Activated naive CD8-positive, alpha-beta T cell treated with anti-CD3 and anti-CD28 coated beads, Interleukin-2, amount 10 ng/mL, durations not matched to agents 7 days and 5 days (primary cell): ENCODE data around the gene CCPG1. TPM values are rescaled to one million over a fixed set of nuclear protein-coding genes. Genes with fewer than 3 reads are reported as not detected.

ENCODE experiments used
- ATAC-seq: fragments of 150-1000 bp; cut with Tn5 transposase; one replicate; pipeline ENCODE4 v1.10.0; 2021; ENCODE audit warnings: low read depth, moderate library complexity
- POLR2A ChIA-PET: fragments of 350-600 bp; sonication (Branson Sonifier 250); formaldehyde crosslinking; loops from one replicate; lab custom pipeline; 2021; ENCODE audit warnings: antibody characterized with exemption; lab: Charles Lee
- DNase-seq: peaks from one replicate; pipeline ENCODE4 v3.0.0; 2021
- H3K27ac Mint-ChIP-seq: one replicate; pipeline ENCODE4 v1.8.0; 2022; ENCODE audit warnings: mild to moderate bottlenecking, mixed read lengths
- H3K27me3 Mint-ChIP-seq: one replicate; pipeline ENCODE4 v1.8.0; 2022; ENCODE audit warnings: mild to moderate bottlenecking, moderate library complexity, mixed read lengths
- H3K36me3 Mint-ChIP-seq: one replicate; pipeline ENCODE4 v1.8.0; 2021; ENCODE audit warnings: mild to moderate bottlenecking, mixed read lengths
- H3K4me1 Mint-ChIP-seq: one replicate; pipeline ENCODE4 v1.8.0; 2021; ENCODE audit warnings: mixed read lengths
- H3K4me3 Mint-ChIP-seq: one replicate; pipeline ENCODE4 v1.8.0; 2022; ENCODE audit warnings: mild to moderate bottlenecking, moderate library complexity, mixed read lengths
- H3K9me3 Mint-ChIP-seq: one replicate; pipeline ENCODE4 v1.8.0; 2021; ENCODE audit warnings: mixed read lengths
- microRNA-seq: library from miRNA; unstranded; fragments of <30 nt; microRNA quantifications from one replicate; pipeline ENCODE4 v1.2.0, GENCODE V29; 2022
- total RNA-seq, 2 experiments: library from RNA; stranded (reverse); gene quantifications; one replicate each; pipeline ENCODE4 v1.2.3, GENCODE V29; 2021

CCPG1 gene
- total RNA-seq, 2 experiments from 2014 or later = 16.0 to 18.8 TPM

- Mint-ChIP-seq H3K27ac (no peak overlapping the region), H3K4me3 (no peak overlapping the region), H3K9me3 (no peaks in the 10 kb centered on the region), H3K4me1 (peaks cover 5% of the 10 kb centered on the region), H3K36me3 (peaks cover 22% of the 10 kb centered on the region), H3K27me3 (no peaks in the 10 kb centered on the region)
- DNase-seq = no peak
- no peak for ATAC-seq
- POLR2A ChIA-PET = no interaction called here
Measured at GRCh38 chr15:55327387-55327786, 80.8 kb downstream of the CCPG1 start.

GRCh38 chr15:55322467-55322866 is 85.7 kb downstream of the CCPG1 start:
- Mint-ChIP-seq H3K4me1 (peaks cover 21% of the 10 kb centered on the region), H3K27me3 (no peaks in the 10 kb centered on the region), H3K9me3 (no peaks in the 10 kb centered on the region), H3K36me3 (peaks cover 16% of the 10 kb centered on the region), H3K4me3 (no peak overlapping the region), H3K27ac (no peak overlapping the region)
- POLR2A ChIA-PET = no interaction called here
- DNase-seq (no peak), ATAC-seq (no peak)

DNA sequence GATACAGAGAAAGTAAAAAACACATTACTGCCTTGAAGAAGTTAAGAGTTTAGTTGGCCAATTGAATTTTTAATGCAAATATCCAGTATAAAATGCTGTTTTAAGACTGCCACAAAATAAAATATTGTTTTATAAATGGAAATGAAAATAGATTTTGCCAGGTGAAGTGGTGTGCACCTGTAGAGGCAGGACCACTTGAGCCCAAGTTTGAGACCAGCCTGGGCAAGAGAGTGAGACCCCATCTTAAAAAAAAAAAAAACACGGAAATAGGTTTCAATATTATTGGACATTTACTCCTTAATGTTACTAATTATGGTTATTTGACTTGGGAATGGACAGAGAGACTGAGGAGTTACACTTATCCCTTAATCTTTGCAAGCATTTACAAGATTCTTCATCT is 87.2 kb downstream of the CCPG1 start:
- H3K27ac Mint-ChIP-seq = no peak overlapping the region

DNA sequence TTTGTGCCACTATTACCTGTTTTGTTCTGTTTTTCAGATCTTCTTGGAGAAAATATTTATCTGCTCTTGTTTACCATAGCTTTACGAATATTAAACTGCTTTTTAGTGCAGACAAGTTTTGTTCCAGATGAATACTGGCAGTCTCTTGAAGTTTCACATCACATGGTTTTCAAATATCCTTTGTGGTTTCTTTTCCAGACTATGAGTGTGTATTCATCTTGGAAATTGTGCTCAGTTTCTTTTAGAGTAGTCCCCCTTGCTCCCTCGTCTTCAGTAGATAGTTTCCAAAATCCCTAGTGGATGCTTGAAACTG is 88.0 kb downstream of the CCPG1 start:
- no peaks in the 10 kb centered on the region for H3K9me3 Mint-ChIP-seq
- peaks cover 23% of the 10 kb centered on the region for H3K36me3 Mint-ChIP-seq
- POLR2A ChIA-PET = interaction anchor here (1.8 to 3.1 kb wide), 2 partner anchors 53 to 88 kb away, joined by 5 to 20 read pairs; partner anchors contain the start of genes CCPG1 and PIERCE2
- H3K27ac Mint-ChIP-seq = peak overlapping the region; percentile 9
- ATAC-seq = no peak
- H3K4me1 Mint-ChIP-seq = peaks cover 32% of the 10 kb centered on the region
- no peaks in the 10 kb centered on the region for H3K27me3 Mint-ChIP-seq
- peak overlapping the region; percentile 68 for H3K4me3 Mint-ChIP-seq
- no peak for DNase-seq

More for the DNA sequence above, 87.2 kb downstream of the CCPG1 start:
- H3K4me3 Mint-ChIP-seq = no peak overlapping the region
- no peak for DNase-seq
- POLR2A ChIA-PET = interaction anchor here (0.7 kb wide), 1 partner anchor 121 kb away, joined by 3 read pairs; no protein-coding TSS in a partner anchor
- no peaks in the 10 kb centered on the region for H3K27me3 Mint-ChIP-seq
- peaks cover 19% of the 10 kb centered on the region for H3K36me3 Mint-ChIP-seq
- no peak for ATAC-seq
- H3K4me1 Mint-ChIP-seq = peaks cover 25% of the 10 kb centered on the region
- H3K9me3 Mint-ChIP-seq = no peaks in the 10 kb centered on the region

DNA sequence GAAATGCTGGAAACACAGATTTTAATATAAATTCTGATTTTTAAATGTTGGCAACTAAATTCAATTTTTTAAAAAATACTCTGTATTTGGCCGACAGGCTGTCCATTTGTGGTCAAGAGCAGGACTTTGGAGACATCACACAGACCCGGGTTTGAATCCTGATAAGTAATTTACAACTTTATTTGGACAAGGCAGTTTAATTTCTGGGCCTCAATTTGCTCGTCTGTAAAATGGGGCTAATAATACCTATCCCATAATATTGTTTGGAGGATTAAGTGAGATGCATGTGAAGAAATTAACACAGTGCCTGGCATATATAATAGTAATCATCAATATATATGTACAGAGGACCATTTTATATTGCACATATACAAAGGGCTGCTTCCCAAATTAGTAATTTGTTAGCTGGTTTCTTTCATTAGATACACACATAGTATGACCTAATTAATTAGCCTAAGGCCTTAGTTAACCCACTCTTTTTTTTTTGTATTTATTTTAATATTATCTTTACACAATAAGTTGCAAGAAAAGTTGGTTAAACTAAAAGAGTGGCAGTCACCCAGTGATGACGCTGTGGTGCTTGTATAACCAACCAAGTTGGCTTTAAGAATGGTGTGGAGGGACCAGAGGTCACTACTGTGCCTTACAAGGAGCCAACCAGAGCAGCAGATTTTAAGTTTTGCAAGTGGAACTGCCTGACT is 88.5 kb downstream of the CCPG1 start:
- no peak for ATAC-seq
- H3K9me3 Mint-ChIP-seq = no peaks in the 10 kb centered on the region
- peaks cover 36% of the 10 kb centered on the region for H3K4me1 Mint-ChIP-seq
- H3K27me3 Mint-ChIP-seq = no peaks in the 10 kb centered on the region
- no peak for DNase-seq
- peaks cover 25% of the 10 kb centered on the region for H3K36me3 Mint-ChIP-seq
- POLR2A ChIA-PET = interaction anchor here (1.2 to 3.1 kb wide), 7 partner anchors 9 to 925 kb away, joined by 4 to 24 read pairs (median 5); partner anchors contain the start of genes CCPG1, PIERCE2 and RSL24D1
- H3K27ac Mint-ChIP-seq = peak overlapping the region; percentile 97
- H3K4me3 Mint-ChIP-seq = peak overlapping the region; percentile 99

DNA sequence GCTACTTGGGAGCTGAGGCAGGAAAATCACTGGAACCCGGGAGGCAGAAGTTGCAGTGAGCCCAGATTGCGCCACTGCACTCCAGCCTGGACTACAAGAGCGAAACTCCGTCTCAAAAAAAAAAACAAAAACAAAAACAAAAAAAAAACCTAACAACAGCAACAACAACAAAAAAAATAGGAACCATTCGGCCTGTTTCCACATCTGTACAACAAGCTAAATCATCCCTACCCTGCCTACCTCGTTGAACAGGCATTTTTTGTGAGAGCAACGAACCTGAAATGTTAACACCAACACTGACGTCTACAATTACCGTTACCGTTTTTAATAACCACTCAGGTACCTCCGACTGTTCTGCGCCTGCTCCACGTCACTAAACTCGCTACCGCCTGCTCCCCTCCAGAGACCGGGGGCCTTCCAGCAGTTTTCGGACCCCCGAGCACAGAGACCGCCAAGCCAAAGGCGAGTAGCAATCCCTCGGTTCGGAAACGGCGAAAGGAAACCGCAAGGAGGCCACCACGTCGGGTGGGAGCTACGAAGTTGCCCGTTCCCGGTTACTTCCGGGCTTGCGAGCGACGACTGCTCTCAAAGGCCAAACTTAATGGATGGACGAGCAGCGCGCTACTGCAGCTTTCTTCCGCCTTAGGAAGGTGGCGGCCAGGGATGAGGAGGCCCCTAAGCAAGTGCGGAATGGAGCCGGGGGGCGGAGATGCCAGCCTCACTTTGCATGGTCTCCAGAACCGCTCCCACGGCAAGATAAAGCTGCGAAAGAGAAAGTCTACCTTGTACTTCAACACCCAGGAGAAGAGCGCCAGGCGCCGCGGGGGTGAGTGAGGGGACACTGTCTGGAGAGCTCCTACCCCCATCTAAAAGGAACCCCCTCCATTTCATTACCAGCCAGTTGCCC is 89.3 kb downstream of the CCPG1 start, which contains the start of the genes PIGB and PIGBOS1:
Gene PIGB, plus strand, starts transcription at position 635 of the 907 bp plus-strand sequence. Its CDS starts 29 bp downstream, at position 664.
Gene PIGBOS1, minus strand, starts transcription at position 536 of the 907 bp plus-strand sequence. CDS start 1,331 bp downstream, outside the sequence.
- no peaks in the 10 kb centered on the region for H3K27me3 Mint-ChIP-seq
- peaks cover 27% of the 10 kb centered on the region for H3K36me3 Mint-ChIP-seq
- no peaks in the 10 kb centered on the region for H3K9me3 Mint-ChIP-seq
- peaks cover 40% of the 10 kb centered on the region for H3K4me1 Mint-ChIP-seq
- POLR2A ChIA-PET = interaction anchor here (0.6 to 3.1 kb wide), 10 partner anchors 9 to 926 kb away, joined by 3 to 24 read pairs (median 4); partner anchors contain the start of genes CCPG1, PIERCE2 and RSL24D1
- DNase-seq = peak; percentile 83
- H3K4me3 Mint-ChIP-seq = peak within 1 kb of the TSS; percentile 99
- ATAC-seq = peak; percentile 88
- peak within 1 kb of the TSS; percentile 97 for H3K27ac Mint-ChIP-seq

Small RNA genes lying within 50 kb of the gene (microRNA-seq; reads per million reads assigned to microRNA genes)
- 63.1 reads per million, percentile 49 among the genes with 10 or more reads in this experiment for gene MIR628

Other genes starting within 250 kb of the CCPG1 start
- gene RSL24D1, start 211.4 kb downstream of the CCPG1 start, total RNA-seq = 10 to 100 TPM; 90.8 to 96.0 TPM
- gene RAB27A, start 118.5 kb downstream of the CCPG1 start, total RNA-seq = 10 to 100 TPM; 80.1 to 87.3 TPM
- gene PIGBOS1, start 89.2 kb downstream of the CCPG1 start, total RNA-seq = 10 to 100 TPM; 10.3 to 13.8 TPM
- 10 to 100 TPM; 17.6 to 26.1 TPM for gene PIGB, start 89.1 kb downstream of the CCPG1 start, total RNA-seq
- not detected for gene PIERCE2, start 136 bp upstream of the CCPG1 start, total RNA-seq
- gene DNAAF4, start 99.9 kb upstream of the CCPG1 start, total RNA-seq = not detected
- not detected for gene PYGO1, start 180.0 kb upstream of the CCPG1 start, total RNA-seq